ENCODE data around the gene PAFAH1B2. TPM values are rescaled to one million over a fixed set of nuclear protein-coding genes. Genes with fewer than 3 reads are reported as not detected.

Gene PAFAH1B2
- total RNA-seq, 1 donor from 2014 or later: 98.6 TPM

DNA sequence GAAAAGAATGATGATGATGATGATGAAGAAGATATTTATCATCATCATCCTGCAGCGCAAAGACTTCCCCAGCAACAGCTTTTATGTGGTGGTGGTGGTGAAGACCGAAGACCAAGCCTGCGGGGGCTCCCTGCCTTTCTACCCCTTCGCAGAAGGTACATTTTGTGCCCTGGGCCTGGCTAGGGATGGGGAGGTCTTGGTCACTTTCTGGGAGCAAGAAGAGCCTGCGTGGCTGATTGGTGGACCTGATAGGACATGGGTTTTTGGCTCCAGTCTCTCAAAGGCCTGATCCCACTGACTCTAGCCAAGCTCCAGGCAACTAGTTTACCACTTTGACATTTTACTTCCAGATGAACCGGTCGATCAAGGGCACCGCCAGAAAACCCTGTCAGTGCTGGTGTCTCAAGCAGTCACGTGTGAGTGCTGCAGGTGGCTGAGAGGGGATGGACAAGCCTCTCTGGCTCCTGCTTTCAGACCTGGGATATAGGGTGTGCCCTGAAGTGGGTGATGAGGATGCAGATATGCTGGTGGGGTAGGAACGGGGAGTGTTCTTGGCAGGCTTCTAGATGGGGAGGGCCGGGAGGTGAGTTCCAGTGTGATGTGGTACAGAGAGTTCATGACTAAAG is 39.8 kb downstream of the PAFAH1B2 start:
- Mint-ChIP-seq H3K4me3 (no peak overlapping the region), H3K9me3 (no peaks in the 10 kb centered on the region), H3K36me3 (peaks cover 7% of the 10 kb centered on the region), H3K4me1 (peaks cover 24% of the 10 kb centered on the region), H3K27ac (no peak overlapping the region), H3K27me3 (ENCODE audit: low read depth) (no peaks in the 10 kb centered on the region)
- TF ChIP-seq, protein P1, sequence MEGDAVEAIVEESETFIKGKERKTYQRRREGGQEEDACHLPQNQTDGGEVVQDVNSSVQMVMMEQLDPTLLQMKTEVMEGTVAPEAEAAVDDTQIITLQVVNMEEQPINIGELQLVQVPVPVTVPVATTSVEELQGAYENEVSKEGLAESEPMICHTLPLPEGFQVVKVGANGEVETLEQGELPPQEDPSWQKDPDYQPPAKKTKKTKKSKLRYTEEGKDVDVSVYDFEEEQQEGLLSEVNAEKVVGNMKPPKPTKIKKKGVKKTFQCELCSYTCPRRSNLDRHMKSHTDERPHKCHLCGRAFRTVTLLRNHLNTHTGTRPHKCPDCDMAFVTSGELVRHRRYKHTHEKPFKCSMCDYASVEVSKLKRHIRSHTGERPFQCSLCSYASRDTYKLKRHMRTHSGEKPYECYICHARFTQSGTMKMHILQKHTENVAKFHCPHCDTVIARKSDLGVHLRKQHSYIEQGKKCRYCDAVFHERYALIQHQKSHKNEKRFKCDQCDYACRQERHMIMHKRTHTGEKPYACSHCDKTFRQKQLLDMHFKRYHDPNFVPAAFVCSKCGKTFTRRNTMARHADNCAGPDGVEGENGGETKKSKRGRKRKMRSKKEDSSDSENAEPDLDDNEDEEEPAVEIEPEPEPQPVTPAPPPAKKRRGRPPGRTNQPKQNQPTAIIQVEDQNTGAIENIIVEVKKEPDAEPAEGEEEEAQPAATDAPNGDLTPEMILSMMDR (IDR thresholded peaks at IDR 0.05; ENCODE audit: unreplicated experiment): no peak
- DNase-seq (ENCODE audit: low spot score in 2 of 2, unreplicated experiment in 2 of 2): peak in 1 of 2 experiments; percentile 8

DNA sequence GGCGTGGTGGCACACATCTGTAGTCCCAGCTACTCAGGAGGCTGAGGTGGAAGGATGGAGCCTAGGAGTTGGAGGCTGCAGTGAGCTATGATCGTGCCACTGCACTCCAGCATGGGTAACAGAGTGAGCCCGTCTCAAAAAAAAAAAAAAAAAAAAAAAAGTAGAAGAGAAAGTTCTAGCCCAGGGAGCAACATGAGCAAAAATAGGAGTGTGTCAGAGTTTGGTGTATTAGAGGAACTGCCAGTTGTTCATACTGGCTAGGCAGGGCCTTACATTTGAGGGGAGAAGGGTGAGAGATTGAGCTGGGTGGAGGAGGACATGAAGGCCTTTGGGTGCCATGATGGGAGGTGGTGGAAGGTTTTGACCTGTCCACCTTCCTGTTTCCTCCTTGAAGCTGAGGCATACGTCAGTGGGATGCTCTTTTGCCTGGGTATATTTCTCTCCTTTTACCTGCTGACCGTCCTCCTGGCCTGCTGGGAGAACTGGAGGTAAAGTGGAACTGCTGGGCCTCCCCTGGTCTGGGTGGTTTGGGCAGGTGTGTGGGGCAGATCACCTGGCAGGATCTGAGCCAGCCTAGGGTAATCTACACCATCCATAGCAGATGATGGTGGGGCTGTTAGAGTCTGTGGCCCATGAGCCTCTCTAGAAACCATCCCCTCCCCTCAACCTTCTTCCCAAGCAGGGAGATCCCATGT is 41.8 kb downstream of the PAFAH1B2 start:
- Mint-ChIP-seq H3K27me3 (ENCODE audit: low read depth) (no peaks in the 10 kb centered on the region), H3K36me3 (peaks cover 10% of the 10 kb centered on the region), H3K4me1 (peaks cover 10% of the 10 kb centered on the region), H3K27ac (no peak overlapping the region), H3K4me3 (no peak overlapping the region), H3K9me3 (no peaks in the 10 kb centered on the region)
- DNase-seq (ENCODE audit: low spot score in 2 of 2, unreplicated experiment in 2 of 2): no peak
- TF ChIP-seq, protein P1 (IDR thresholded peaks at IDR 0.05; ENCODE audit: unreplicated experiment): no peak

- Mint-ChIP-seq H3K27ac (no peak overlapping the region), H3K4me3 (no peak overlapping the region), H3K9me3 (no peaks in the 10 kb centered on the region), H3K36me3 (peaks cover 10% of the 10 kb centered on the region), H3K27me3 (ENCODE audit: low read depth) (no peaks in the 10 kb centered on the region), H3K4me1 (peaks cover 7% of the 10 kb centered on the region)
- TF ChIP-seq, protein P1 (IDR thresholded peaks at IDR 0.05; ENCODE audit: unreplicated experiment): no peak
- DNase-seq (ENCODE audit: low spot score in 2 of 2, unreplicated experiment in 2 of 2): no peak
These were observed 42.3 kb downstream of the PAFAH1B2 start for GRCh38 chr11:117186431-117186761.

GRCh38 chr11:117187007-117187406 is 42.9 kb downstream of the PAFAH1B2 start:
- Mint-ChIP-seq H3K4me1 (peaks cover 7% of the 10 kb centered on the region), H3K9me3 (no peaks in the 10 kb centered on the region), H3K27ac (no peak overlapping the region), H3K36me3 (peaks cover 10% of the 10 kb centered on the region), H3K4me3 (no peak overlapping the region), H3K27me3 (ENCODE audit: low read depth) (no peaks in the 10 kb centered on the region)
- no peak for DNase-seq (ENCODE audit: low spot score in 2 of 2, unreplicated experiment in 2 of 2)
- TF ChIP-seq, protein P1 (IDR thresholded peaks at IDR 0.05; ENCODE audit: unreplicated experiment): no peak

GRCh38 chr11:117187428-117187798 is 43.3 kb downstream of the PAFAH1B2 start:
- no peaks in the 10 kb centered on the region for H3K27me3 Mint-ChIP-seq (ENCODE audit: low read depth)
- H3K4me1 Mint-ChIP-seq: peaks cover 7% of the 10 kb centered on the region
- no peak for DNase-seq (ENCODE audit: low spot score in 2 of 2, unreplicated experiment in 2 of 2)
- no peak overlapping the region for H3K4me3 Mint-ChIP-seq
- H3K9me3 Mint-ChIP-seq: no peaks in the 10 kb centered on the region
- peaks cover 10% of the 10 kb centered on the region for H3K36me3 Mint-ChIP-seq
- TF ChIP-seq, protein P1 (IDR thresholded peaks at IDR 0.05; ENCODE audit: unreplicated experiment): no peak
- no peak overlapping the region for H3K27ac Mint-ChIP-seq
